Liver (tissue), 9 donors: ENCODE results near the gene TXNDC11. TPM values are rescaled to one million over a fixed set of nuclear protein-coding genes. Genes with fewer than 3 reads are reported as not detected.

ENCODE experiments used
- DNase-seq: peaks from one replicate; pipeline ENCODE4 v3.0.0-alpha.2; 2017; ENCODE audit warnings: low spot score
- H3K27ac ChIP-seq, 2 donors: one replicate each; pipeline ENCODE4 v1.7.0; 2013; ENCODE audit warnings: inconsistent platforms in 2 of 2, low read length in 2 of 2, control low read depth in 1 of 2, low read depth in 1 of 2, mild to moderate bottlenecking in 1 of 2
- H3K27me3 ChIP-seq, 4 donors: one replicate each; pipeline versions ENCODE4 v1.6.1 to v1.7.0; 2013; ENCODE audit warnings: low read length in 3 of 4, inconsistent platforms in 1 of 4, mild to moderate bottlenecking in 1 of 4, moderate library complexity in 1 of 4; ENCODE audit not compliant: control insufficient read depth in 4 of 4, insufficient read depth in 4 of 4
- H3K36me3 ChIP-seq, 4 donors: one replicate each; pipeline versions ENCODE4 v1.6.1 to v1.7.0; 2013; ENCODE audit warnings: low read length in 3 of 4, mild to moderate bottlenecking in 3 of 4, low read depth in 1 of 4, moderate library complexity in 1 of 4; ENCODE audit not compliant: control insufficient read depth in 4 of 4, insufficient read depth in 3 of 4
- H3K4me1 ChIP-seq, 4 donors: one replicate each; pipeline versions ENCODE4 v1.6.1 to v1.7.0; 2013; ENCODE audit warnings: low read length in 3 of 4, mild to moderate bottlenecking in 3 of 4, moderate library complexity in 1 of 4; ENCODE audit not compliant: control insufficient read depth in 4 of 4, insufficient read depth in 4 of 4
- H3K4me3 ChIP-seq, 3 donors: one replicate each; pipeline versions ENCODE4 v1.6.1 to v1.7.0; 2013; ENCODE audit warnings: low read length in 3 of 3, control low read depth in 1 of 3, low read depth in 1 of 3, mild to moderate bottlenecking in 1 of 3
- H3K9ac ChIP-seq, 2 donors: one replicate each; pipeline ENCODE4 v1.7.0; 2013; ENCODE audit warnings: low read length in 2 of 2, mild to moderate bottlenecking in 2 of 2, moderate library complexity in 2 of 2, control low read depth in 1 of 2, low read depth in 1 of 2
- H3K9me3 ChIP-seq, 4 donors: one replicate each; pipeline versions ENCODE4 v1.6.1 to v1.7.0; 2013; ENCODE audit warnings: low read length in 3 of 4; ENCODE audit not compliant: control insufficient read depth in 4 of 4
- ATF3 ChIP-seq: IDR thresholded peaks from 2 replicates; pipeline ENCODE4 v1.6.1; 2016; ENCODE audit warnings: antibody characterized with exemption
- CTCF ChIP-seq: fragments of 150-350 bp; IDR thresholded peaks from 2 replicates; pipeline ENCODE4 v1.5.1; 2017; ENCODE audit warnings: improper control_type of control experiment, low read depth, low read length; ENCODE audit not compliant: missing input control
- EGR1 ChIP-seq, 2 donors: IDR thresholded peaks; 2 replicates each; pipeline ENCODE4 v1.6.1; 2016 to 2018; ENCODE audit warnings: antibody characterized with exemption in 2 of 2, low read depth in 2 of 2
- FOXA1 ChIP-seq: IDR thresholded peaks from 2 replicates; pipeline ENCODE4 v1.6.1; 2016; ENCODE audit warnings: antibody characterized with exemption
- FOXA2 ChIP-seq: IDR thresholded peaks from 2 replicates; pipeline ENCODE4 v1.6.1; 2016; ENCODE audit warnings: antibody characterized with exemption
- GABPA ChIP-seq, 2 donors: IDR thresholded peaks in 1 of 2; conservative IDR thresholded peaks in 1 of 2; 2 replicates each; pipeline ENCODE4 v1.6.1; 2016; ENCODE audit warnings: antibody characterized with exemption in 2 of 2, mild to moderate bottlenecking in 1 of 2, moderate library complexity in 1 of 2
- HNF4A ChIP-seq, 2 donors: conservative IDR thresholded peaks; 2 replicates each; pipeline ENCODE4 v1.6.1; 2016; ENCODE audit warnings: antibody characterized with exemption in 2 of 2, mild to moderate bottlenecking in 2 of 2
- HNF4G ChIP-seq: IDR thresholded peaks from 2 replicates; pipeline ENCODE4 v1.6.1; 2016; ENCODE audit warnings: antibody characterized with exemption
- JUND ChIP-seq, 2 donors: IDR thresholded peaks; 2 replicates each; pipeline ENCODE4 v1.6.1; 2016; ENCODE audit warnings: antibody characterized with exemption in 2 of 2
- MAX ChIP-seq: IDR thresholded peaks from 2 replicates; pipeline ENCODE4 v1.6.1; 2016; ENCODE audit warnings: antibody characterized with exemption
- NR2F2 ChIP-seq: IDR thresholded peaks from 2 replicates; pipeline ENCODE4 v1.6.1; 2016; ENCODE audit warnings: antibody characterized with exemption
- RAD21 ChIP-seq, 2 donors: IDR thresholded peaks; 2 replicates each; pipeline ENCODE4 v1.6.1; 2016; ENCODE audit warnings: antibody characterized with exemption in 2 of 2, mild to moderate bottlenecking in 2 of 2
- REST ChIP-seq: IDR thresholded peaks from 2 replicates; pipeline ENCODE4 v1.6.1; 2016; ENCODE audit warnings: antibody characterized with exemption, mild to moderate bottlenecking
- RXRA ChIP-seq, 2 donors: IDR thresholded peaks; 2 replicates each; pipeline ENCODE4 v1.6.1; 2017 to 2018; ENCODE audit warnings: antibody characterized with exemption in 2 of 2, mild to moderate bottlenecking in 1 of 2
- SP1 ChIP-seq: IDR thresholded peaks from 2 replicates; pipeline ENCODE4 v1.6.1; 2018; ENCODE audit warnings: antibody characterized with exemption, mild to moderate bottlenecking
- TAF1 ChIP-seq: conservative IDR thresholded peaks from 2 replicates; pipeline ENCODE4 v1.6.1; 2016; ENCODE audit warnings: antibody characterized with exemption, mild to moderate bottlenecking
- YY1 ChIP-seq: IDR thresholded peaks from 2 replicates; pipeline ENCODE4 v1.6.1; 2016; ENCODE audit warnings: antibody characterized with exemption, mild to moderate bottlenecking
- ZBTB33 ChIP-seq: IDR thresholded peaks from 2 replicates; pipeline ENCODE4 v1.6.1; 2016; ENCODE audit warnings: antibody characterized with exemption
- WGBS: extraction: QIAGEN DNeasy Blood & Tissue Kit; methylation state at CpG from one replicate; pipeline ENCODE4 v1.1.7; 2013; 5-methylcytosine and 5-hydroxymethylcytosine counted together
- polyA plus RNA-seq, 2 donors: library from polyadenylated mRNA; stranded (reverse) in 1 of 2; unstranded in 1 of 2; fragments of 200-250 nt in 1 of 2; fragments of >200 nt in 1 of 2; fragmentation: Nextera tagmentation in 1 of 2; extraction: Ambion mirVana in 1 of 2; gene quantifications; one replicate each; pipeline versions ENCODE4 v1.2.1 to v1.2.3, GENCODE V29; 2013 to 2015
- total RNA-seq, 2 donors: library from RNA; depleted of rRNA; stranded (reverse); fragments of >200 nt; gene quantifications; one replicate each; pipeline ENCODE4 v1.2.3, GENCODE V29; 2014
- donor health status: healthy.
- donor health status: healthy.
- donor health status: healthy.
- donor health status: healthy.
- donor health status: healthy.

The TXNDC11 gene
- total and polyA plus RNA-seq, 4 donors = 26.4 to 63.5 (median 48.5) TPM

GRCh38 chr16:11676799-11677198, 65.9 kb downstream of the TXNDC11 start:
- Histone ChIP-seq H3K9ac (no peak overlapping the region), H3K4me3 (no peak overlapping the region), H3K27ac (peak overlapping the region in 1 of 2 donors; percentile 77), H3K36me3 (peaks cover 1 to 27% (median 19%) of the 10 kb centered on the region in 4 donors), H3K4me1 (peaks cover 4 to 62% (median 28%) of the 10 kb centered on the region in 4 donors), H3K9me3 (no peaks in the 10 kb centered on the region), H3K27me3 (no peaks in the 10 kb centered on the region)
- DNase-seq = no peak
- no peak for TF ChIP-seq MAX
- no peak for TF ChIP-seq FOXA1
- TF ChIP-seq FOXA2 = no peak
- no peak for TF ChIP-seq HNF4A (conservative IDR thresholded peaks at IDR 0.05)
- no peak for TF ChIP-seq RXRA (IDR thresholded peaks at IDR 0.05)
- TF ChIP-seq GABPA (IDR thresholded peaks at IDR 0.05 in 1 of 2, conservative IDR thresholded peaks at IDR 0.05 in 1 of 2) = no peak
- TF ChIP-seq HNF4G = no peak
- no peak for TF ChIP-seq REST
- TF ChIP-seq CTCF = no peak
- no peak for TF ChIP-seq YY1
- no peak for TF ChIP-seq ZBTB33
- no peak for TF ChIP-seq TAF1
- TF ChIP-seq EGR1 (IDR thresholded peaks at IDR 0.05; ENCODE audit: low read depth in 2 of 2) = no peak
- no peak for TF ChIP-seq NR2F2
- no peak for TF ChIP-seq RAD21 (IDR thresholded peaks at IDR 0.05)
- TF ChIP-seq SP1 = no peak
- TF ChIP-seq JUND (IDR thresholded peaks at IDR 0.05) = no peak
- TF ChIP-seq ATF3 = no peak
- 88% methylated on average over 14 of the region's 14 CpGs for WGBS
